HepG2 (cell line): ENCODE measurements around the gene RBM23. TPM values are rescaled to one million over a fixed set of nuclear protein-coding genes. Genes with fewer than 3 reads are reported as not detected.
A peak's percentile ranks its signal among the peaks of the same experiment; 100 is the strongest.

Experiments used
- AHR ChIP-seq: IDR thresholded peaks from 2 replicates; pipeline ENCODE4 v1.6.1; 2018; ENCODE audit warnings: missing genetic modification reagents, missing compliant biosample characterization
- MTA3 ChIP-seq: sonication (generic); formaldehyde crosslinking; IDR thresholded peaks from 2 replicates; pipeline ENCODE4 v1.4.0; 2020; ENCODE audit warnings: missing genetic modification reagents
- RFXAP ChIP-seq: sonication (generic); formaldehyde crosslinking; IDR thresholded peaks from 2 replicates; pipeline ENCODE4 v1.4.0; 2020; ENCODE audit warnings: missing genetic modification reagents, borderline replicate concordance
- SYNCRIP ChIP-seq: fragments of 200-400 bp; formaldehyde crosslinking; IDR thresholded peaks from 2 replicates; pipeline ENCODE4 v1.6.1; 2018; ENCODE audit warnings: mild to moderate bottlenecking, low read depth, low read length; ENCODE audit not compliant: insufficient read depth
- polyA plus RNA-seq, 8 experiments: library from polyadenylated mRNA; depleted of rRNA in 3 of 8; stranded (reverse) in 7 of 8; unstranded in 1 of 8; fragments of >200 nt; fragmentation: Illumina TruSeq in 4 of 8; extraction: Trizol in 4 of 8; gene quantifications; 2 replicates each; pipeline versions ENCODE4 v1.2.1 to v1.2.3, GENCODE V29; 2011 to 2016; ENCODE audit warnings: low read depth in 4 of 8, missing spikeins in 1 of 8, mixed read lengths in 1 of 8; ENCODE audit not compliant: insufficient read depth in 1 of 8
- total RNA-seq, 5 experiments: library from RNA; depleted of rRNA; stranded (reverse); fragments of >200 nt; fragmentation: Illumina TruSeq; extraction: Trizol; gene quantifications; 2 replicates each; pipeline ENCODE4 v1.2.3, GENCODE V29; 2016; ENCODE audit warnings: low read depth in 1 of 5
- TF ChIP-seq, protein P1 (sequence below): sonication (generic); formaldehyde crosslinking; conservative IDR thresholded peaks from 2 replicates; pipeline ENCODE4 v1.4.0; 2020; ENCODE audit warnings: mild to moderate bottlenecking, missing genetic modification reagents, moderate library complexity
- TF ChIP-seq, protein P2 (sequence below): sonication (generic); formaldehyde crosslinking; IDR thresholded peaks from 2 replicates; pipeline ENCODE4 v1.9.0; 2022; ENCODE audit warnings: low read depth, missing genetic modification reagents
- TF ChIP-seq, protein P3 (sequence below): sonication (generic); formaldehyde crosslinking; IDR thresholded peaks from 2 replicates; pipeline ENCODE4 v1.8.1; 2023; ENCODE audit warnings: mild to moderate bottlenecking, missing genetic modification reagents, borderline replicate concordance
- TF ChIP-seq, protein P4 (sequence below): sonication (generic); formaldehyde crosslinking; IDR thresholded peaks from 2 replicates; pipeline ENCODE4 v1.5.1; 2020; ENCODE audit warnings: mild to moderate bottlenecking, missing genetic modification reagents
- TF ChIP-seq, protein P5 (sequence below): sonication (generic); formaldehyde crosslinking; IDR thresholded peaks from one replicate; pipeline ENCODE4 v1.5.1; 2020; ENCODE audit warnings: mild to moderate bottlenecking, missing genetic modification reagents; ENCODE audit errors: not compliant biosample characterization

RBM23 gene
- total and polyA plus RNA-seq, 2 of the 13 experiments (the other 11 are each of a cell fraction or from before 2014, with no cell fraction given) = 1.5 to 2.1 TPM

DNA sequence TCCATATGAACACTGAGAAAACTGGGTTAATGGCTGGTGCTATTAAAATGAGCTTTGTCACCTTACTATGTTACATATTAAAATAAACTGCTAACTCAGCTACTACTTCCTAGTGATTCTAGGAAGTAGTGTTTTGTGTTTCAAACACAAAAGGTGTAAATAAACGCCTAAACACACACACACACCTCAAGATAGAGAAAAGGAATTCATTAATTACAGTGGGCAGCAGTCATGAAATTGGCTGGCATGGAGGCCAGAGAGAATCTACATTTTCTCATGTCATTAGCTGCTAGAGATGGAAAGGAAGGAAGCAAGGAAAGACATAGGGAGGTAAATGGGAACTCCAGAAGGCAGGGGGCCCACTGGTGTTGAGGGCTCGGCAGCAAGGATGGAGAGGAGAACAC is 11.0 kb upstream of the RBM23 start (continued):
- TF ChIP-seq, protein P1, sequence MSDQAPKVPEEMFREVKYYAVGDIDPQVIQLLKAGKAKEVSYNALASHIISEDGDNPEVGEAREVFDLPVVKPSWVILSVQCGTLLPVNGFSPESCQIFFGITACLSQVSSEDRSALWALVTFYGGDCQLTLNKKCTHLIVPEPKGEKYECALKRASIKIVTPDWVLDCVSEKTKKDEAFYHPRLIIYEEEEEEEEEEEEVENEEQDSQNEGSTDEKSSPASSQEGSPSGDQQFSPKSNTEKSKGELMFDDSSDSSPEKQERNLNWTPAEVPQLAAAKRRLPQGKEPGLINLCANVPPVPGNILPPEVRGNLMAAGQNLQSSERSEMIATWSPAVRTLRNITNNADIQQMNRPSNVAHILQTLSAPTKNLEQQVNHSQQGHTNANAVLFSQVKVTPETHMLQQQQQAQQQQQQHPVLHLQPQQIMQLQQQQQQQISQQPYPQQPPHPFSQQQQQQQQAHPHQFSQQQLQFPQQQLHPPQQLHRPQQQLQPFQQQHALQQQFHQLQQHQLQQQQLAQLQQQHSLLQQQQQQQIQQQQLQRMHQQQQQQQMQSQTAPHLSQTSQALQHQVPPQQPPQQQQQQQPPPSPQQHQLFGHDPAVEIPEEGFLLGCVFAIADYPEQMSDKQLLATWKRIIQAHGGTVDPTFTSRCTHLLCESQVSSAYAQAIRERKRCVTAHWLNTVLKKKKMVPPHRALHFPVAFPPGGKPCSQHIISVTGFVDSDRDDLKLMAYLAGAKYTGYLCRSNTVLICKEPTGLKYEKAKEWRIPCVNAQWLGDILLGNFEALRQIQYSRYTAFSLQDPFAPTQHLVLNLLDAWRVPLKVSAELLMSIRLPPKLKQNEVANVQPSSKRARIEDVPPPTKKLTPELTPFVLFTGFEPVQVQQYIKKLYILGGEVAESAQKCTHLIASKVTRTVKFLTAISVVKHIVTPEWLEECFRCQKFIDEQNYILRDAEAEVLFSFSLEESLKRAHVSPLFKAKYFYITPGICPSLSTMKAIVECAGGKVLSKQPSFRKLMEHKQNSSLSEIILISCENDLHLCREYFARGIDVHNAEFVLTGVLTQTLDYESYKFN = no peak
- TF ChIP-seq RFXAP (CRISPR knock-in tag) (no peak), AHR (no peak), MTA3 (CRISPR knock-in tag) (no peak), SYNCRIP (no peak)
- TF ChIP-seq, protein P2, sequence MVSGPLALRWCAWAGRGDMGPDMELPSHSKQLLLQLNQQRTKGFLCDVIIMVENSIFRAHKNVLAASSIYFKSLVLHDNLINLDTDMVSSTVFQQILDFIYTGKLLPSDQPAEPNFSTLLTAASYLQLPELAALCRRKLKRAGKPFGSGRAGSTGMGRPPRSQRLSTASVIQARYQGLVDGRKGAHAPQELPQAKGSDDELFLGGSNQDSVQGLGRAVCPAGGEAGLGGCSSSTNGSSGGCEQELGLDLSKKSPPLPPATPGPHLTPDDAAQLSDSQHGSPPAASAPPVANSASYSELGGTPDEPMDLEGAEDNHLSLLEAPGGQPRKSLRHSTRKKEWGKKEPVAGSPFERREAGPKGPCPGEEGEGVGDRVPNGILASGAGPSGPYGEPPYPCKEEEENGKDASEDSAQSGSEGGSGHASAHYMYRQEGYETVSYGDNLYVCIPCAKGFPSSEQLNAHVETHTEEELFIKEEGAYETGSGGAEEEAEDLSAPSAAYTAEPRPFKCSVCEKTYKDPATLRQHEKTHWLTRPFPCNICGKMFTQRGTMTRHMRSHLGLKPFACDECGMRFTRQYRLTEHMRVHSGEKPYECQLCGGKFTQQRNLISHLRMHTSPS = no peak
- TF ChIP-seq, protein P3, sequence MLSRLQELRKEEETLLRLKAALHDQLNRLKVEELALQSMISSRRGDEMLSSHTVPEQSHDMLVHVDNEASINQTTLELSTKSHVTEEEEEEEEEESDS = no peak
- TF ChIP-seq, protein P4, sequence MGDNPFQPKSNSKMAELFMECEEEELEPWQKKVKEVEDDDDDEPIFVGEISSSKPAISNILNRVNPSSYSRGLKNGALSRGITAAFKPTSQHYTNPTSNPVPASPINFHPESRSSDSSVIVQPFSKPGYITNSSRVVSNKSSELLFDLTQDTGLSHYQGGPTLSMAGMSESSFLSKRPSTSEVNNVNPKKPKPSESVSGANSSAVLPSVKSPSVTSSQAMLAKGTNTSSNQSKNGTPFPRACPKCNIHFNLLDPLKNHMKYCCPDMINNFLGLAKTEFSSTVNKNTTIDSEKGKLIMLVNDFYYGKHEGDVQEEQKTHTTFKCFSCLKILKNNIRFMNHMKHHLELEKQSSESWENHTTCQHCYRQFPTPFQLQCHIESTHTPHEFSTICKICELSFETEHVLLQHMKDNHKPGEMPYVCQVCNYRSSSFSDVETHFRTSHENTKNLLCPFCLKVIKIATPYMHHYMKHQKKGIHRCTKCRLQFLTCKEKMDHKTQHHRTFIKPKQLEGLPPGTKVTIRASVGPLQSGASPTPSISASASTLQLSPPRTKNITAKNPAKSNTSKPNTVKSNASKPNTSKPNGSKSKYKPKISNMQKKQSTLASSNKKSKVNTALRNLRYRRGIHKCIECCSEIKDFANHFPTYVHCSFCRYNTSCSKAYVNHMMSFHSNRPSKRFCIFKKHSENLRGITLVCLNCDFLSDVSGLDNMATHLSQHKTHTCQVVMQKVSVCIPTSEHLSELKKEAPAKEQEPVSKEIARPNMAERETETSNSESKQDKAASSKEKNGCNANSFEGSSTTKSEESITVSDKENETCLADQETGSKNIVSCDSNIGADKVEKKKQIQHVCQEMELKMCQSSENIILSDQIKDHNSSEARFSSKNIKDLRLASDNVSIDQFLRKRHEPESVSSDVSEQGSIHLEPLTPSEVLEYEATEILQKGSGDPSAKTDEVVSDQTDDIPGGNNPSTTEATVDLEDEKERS = peak; percentile 7; the same call in 1 of the 2 replicates
- TF ChIP-seq, protein P5, sequence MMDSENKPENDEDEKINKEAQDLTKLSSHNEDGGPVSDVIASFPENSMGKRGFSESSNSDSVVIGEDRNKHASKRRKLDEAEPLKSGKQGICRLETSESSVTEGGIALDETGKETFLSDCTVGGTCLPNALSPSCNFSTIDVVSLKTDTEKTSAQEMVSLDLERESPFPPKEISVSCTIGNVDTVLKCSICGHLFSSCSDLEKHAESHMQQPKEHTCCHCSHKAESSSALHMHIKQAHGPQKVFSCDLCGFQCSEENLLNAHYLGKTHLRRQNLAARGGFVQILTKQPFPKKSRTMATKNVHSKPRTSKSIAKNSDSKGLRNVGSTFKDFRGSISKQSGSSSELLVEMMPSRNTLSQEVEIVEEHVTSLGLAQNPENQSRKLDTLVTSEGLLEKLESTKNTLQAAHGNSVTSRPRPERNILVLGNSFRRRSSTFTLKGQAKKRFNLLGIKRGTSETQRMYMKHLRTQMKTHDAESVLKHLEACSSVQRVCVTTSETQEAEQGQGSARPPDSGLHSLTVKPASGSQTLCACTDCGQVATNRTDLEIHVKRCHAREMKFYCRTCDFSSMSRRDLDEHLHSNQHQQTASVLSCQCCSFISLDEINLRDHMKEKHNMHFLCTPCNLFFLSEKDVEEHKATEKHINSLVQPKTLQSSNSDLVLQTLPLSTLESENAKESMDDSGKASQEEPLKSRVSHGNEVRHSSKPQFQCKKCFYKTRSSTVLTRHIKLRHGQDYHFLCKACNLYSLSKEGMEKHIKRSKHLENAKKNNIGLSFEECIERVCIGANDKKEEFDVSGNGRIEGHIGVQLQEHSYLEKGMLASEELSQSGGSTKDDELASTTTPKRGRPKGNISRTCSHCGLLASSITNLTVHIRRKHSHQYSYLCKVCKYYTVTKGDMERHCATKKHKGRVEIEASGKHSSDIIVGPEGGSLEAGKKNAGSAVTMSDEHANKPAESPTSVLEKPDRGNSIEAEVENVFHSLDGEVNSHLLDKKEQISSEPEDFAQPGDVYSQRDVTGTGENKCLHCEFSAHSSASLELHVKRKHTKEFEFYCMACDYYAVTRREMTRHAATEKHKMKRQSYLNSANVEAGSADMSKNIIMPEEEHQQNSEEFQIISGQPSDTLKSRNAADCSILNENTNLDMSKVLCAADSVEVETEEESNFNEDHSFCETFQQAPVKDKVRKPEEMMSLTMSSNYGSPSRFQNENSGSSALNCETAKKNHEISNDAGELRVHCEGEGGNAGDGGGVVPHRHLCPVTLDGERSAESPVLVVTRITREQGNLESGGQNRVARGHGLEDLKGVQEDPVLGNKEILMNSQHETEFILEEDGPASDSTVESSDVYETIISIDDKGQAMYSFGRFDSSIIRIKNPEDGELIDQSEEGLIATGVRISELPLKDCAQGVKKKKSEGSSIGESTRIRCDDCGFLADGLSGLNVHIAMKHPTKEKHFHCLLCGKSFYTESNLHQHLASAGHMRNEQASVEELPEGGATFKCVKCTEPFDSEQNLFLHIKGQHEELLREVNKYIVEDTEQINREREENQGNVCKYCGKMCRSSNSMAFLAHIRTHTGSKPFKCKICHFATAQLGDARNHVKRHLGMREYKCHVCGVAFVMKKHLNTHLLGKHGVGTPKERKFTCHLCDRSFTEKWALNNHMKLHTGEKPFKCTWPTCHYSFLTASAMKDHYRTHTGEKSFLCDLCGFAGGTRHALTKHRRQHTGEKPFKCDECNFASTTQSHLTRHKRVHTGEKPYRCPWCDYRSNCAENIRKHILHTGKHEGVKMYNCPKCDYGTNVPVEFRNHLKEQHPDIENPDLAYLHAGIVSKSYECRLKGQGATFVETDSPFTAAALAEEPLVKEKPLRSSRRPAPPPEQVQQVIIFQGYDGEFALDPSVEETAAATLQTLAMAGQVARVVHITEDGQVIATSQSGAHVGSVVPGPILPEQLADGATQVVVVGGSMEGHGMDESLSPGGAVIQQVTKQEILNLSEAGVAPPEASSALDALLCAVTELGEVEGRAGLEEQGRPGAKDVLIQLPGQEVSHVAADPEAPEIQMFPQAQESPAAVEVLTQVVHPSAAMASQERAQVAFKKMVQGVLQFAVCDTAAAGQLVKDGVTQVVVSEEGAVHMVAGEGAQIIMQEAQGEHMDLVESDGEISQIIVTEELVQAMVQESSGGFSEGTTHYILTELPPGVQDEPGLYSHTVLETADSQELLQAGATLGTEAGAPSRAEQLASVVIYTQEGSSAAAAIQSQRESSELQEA (CRISPR knock-in tag) = no peak
